ENCODE measurements around the gene CORO1C. TPM values are rescaled to one million over a fixed set of nuclear protein-coding genes. Genes with fewer than 3 reads are reported as not detected.
"Not testable (repeated sequence)": the region's sequence is repeated elsewhere in the genome, so short reads cannot be mapped to it uniquely, and the experiment has no call there.

CORO1C gene
- total RNA-seq (2014; rRNA removed; shearing (Covaris generic)) = 49.5 and 57.7 TPM in 2 replicates

DNA sequence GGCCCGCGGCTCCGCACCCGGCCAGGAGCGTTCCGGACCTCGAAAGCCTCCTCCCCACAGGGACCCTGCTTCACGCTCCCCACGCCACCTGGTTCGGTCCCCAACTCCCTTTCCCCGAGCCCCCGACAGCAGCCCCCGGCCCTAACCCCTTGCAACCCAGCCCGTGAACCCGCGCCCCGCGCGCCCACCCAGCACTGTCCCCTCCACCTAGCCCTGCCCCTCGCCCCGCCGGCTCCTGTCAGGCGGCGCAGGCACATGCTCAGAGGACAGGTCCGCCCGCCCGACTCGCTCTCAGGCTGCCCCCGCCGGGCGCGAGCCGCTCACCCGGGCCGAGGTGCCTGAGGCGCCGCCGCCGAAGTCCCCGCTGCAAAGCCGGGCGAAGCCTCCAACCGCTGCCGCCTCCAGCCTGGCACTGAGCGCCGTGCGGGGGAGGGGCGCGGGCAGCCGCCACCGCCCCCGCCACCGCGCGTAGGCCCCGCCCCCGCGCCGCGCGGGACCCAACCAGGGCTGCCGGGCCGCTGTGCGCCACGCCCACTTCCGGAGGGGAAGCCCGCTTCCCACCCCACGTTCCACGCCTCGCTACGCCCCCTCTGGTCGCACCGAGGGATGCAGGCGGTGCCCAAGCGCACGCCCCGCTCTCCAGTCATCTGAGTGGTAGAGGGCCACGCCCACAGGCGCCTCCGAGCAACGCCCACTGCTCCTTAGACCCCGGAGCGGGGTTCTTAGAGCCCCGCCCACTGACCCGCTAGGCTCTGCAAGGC is at the start of gene CORO1C:
TSS of gene CORO1C (minus strand) at position 414 of the 761 bp plus-strand sequence. CDS start 30,200 bp downstream, outside the sequence.
- peak; percentile 94 for DNase-seq (ENCODE audit: low spot score)

DNA sequence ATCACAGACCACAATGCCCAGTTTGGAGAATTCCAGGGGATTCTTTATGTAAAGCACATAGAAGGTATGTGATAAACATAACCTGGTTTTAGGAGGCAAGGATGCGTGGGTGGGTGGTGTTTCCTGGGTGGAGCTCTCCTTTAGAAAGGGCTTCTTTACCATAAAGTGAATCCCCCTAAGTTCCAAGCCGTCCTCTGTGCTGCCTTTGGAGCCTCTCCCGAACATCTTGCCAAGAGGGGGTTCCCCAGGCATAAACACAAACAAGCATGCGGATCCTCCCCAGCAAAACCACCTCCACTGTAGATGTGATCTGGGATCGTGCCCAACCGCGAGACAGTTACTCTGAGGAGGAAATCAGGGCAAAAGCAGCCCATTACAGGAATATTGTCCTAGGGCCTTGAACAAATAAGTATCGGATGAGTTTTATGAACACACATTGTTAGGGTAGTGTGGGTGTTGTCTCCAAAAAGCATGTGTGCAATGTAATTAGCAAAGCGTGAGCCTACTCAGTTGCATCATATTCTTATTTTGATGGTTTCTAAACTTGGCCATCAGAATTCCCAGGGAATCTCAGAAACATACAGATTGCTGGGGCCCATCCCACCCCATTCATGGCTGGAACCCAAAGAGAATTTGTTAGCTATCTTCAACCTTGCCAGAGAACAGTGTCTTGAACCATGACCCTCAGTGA is 48.8 kb upstream of the CORO1C start:
- no peak for DNase-seq (ENCODE audit: low spot score)

DNA sequence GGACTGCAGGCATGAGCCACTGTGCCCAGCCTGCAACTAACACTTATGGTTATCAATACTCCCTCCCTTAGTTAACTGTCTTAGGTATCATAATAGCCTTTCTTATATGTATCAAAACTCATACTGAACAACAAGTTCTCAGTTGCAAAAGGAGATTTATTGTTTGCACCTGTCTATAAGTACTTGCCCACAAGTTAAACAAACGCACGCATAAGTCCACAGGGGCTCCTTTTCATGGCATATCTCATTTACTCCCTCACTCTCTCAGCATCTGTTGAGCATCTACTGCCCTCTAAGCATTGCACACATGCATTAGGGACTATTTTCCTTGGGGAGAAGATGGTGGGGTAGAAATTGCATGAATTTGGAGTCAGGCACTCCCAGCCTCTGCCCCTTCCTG is 46.7 kb upstream of the CORO1C start:
- no peak for DNase-seq (ENCODE audit: low spot score)

DNA sequence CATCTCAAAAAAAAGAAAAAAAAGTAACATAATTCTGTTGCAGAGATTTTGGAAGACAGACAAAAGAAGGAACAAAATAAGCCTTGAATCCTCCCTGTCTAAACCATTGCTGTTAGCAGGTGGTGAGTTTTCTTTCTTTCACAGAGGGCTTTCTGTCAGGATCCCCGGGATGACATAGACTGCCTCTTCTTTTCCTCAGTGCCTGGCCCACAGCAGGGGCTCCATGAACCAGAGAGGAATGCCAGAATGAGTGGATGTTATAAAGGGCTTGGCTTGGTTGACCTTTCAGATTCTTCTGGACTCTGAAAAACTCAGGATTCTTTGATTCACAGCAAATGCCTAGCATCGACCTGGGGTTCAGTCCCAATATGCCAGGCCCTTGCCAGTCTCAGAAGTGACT is 45.8 kb upstream of the CORO1C start:
- DNase-seq (ENCODE audit: low spot score) = no peak

DNA sequence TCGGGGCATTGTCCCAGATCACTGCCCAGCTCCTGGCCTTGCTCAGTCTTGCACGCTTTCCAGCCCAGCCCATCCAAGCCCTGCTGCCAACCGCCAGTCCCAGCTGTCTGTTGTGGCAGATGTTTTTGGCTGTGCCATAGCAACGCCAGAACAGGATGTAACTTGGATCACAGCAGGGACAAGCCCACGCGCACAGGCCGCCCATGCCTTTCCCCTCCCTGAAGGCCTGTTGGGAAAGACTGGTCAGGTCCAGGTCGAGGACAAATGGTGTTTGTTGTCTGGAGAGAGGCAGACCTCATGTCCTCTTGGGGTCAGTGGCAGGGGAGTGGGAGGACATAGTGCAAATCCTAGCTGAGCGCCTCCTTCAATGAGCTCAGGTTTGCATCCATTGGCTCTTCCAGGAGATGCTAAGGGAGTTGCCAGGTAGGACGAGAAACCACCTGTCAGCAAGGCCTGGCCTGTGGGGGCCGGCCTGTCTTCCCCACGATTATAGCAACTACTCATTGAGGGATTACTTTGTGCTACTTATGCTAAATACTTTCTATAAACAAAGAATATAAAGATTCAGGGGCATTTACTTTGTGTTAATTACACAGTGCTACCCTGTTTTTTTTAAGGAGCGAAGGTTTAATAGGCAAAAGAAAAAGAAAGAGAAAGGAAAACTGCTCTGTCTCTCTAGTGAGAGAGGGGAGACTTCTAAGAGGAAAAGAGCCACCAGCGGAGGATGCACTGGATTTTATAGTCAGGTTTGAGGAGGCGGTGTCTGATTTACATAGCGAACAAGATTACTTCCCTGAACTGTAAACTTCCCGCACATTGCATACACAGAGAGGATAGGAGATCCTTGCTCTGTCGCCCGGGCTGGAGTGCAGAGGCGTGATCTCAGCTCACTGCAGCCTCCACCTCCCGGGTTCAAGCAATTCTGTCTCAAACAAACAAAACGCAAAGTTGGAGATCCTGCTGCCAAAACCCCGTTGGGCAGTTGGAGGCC is 42.8 kb upstream of the CORO1C start:
- peak; percentile 31 for DNase-seq (ENCODE audit: low spot score)

DNA sequence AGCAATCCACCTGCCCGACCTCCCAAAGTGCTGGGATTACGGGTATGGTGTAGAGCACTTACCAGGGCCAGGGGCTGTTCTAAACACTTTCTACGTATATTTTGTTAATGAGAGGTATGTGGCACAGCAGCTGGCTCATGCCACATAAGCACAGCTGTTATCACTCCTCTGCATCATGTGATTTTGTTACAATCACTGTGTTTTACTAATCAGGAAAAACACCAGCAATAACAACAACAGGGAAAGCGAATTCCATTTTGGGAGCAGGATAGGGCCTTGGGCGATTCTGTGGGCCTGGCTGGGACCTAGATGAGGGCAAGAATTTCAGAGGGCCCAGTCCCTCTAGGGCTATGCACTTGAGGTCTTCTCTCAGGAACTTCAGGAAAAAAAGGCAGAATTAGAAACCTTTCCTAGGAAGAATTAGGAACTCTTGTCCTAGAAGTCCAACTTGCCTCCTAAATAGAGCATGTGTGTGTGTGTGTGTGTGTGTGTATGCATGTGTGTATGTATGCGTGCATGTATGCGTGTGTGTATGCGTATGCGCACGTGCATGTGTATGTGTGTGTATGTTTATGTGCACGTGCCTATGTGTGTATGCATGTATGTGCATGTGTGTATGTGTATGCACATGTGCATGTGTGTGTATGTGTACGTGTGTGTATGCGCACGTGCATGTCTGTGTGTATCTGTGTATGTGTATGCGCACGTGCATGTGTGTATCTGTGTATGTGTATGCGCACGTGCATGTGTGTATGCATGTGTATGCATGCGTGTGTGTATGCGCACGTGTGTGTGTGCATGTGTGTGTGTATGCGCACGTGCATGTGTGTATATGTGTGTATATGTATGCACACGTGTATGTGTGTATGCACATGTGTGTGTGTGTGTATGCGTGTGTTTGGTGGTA is 41.8 kb upstream of the CORO1C start:
- DNase-seq (ENCODE audit: low spot score) = no peak

DNA sequence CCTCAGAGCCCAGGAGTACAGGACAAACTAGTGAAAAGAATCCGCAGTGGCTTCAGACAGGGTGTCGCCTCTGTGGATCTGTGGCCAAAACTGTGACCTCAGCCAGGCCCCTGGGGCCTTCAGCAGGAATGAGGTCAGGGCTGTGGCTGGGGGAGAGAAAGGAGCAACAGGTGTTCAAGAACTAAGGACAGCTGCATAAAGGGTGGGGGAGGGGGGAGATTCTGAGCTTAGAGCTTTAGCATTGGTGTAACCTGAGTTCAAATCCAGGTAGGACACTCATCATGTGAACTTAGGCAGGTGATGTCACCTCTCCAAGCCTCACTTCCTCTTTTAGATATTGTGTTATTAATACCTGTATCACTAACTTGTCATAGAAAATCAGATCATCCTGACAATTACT is 40.9 kb upstream of the CORO1C start:
- DNase-seq (ENCODE audit: low spot score) = no peak

DNA sequence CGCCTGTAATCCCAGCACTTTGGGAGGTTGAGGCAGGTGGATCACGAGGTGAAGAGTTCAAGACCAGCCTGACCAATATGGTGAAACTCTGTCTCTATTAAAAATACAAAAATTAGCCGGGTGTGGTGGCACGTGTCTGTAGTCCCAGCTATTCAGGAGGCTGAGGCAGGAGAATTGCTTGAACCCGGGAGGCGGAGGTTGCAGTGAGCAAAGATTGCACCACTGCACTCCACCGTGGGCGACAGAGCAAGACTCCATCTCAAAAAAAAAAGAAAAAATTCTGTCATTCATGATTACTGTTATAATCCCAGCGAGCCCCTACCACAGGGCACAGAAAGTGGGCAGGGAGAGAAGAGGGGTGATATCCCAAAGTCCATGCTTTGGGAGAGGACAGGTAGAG is 40.5 kb upstream of the CORO1C start:
- not testable (repeated sequence) for DNase-seq (ENCODE audit: low spot score)

DNA sequence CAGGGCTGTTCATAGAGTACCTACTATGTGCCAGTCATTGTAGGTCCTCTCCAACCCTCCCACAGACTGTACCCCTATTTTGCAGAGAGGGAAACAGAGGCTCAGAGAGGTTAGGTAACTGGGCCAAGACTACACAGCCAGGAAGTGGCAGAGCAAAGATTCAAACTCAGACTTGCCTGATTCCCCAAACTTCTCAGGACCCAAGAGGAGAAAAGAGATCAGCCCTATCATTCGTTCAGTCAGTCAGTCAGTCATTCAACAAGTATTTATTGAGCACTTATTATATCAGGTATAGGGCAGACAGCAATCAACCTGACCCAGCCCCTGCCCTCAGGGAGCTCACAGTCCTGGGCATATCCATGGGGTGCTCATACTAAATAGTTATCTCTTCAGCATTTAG is 39.6 kb upstream of the CORO1C start:
- DNase-seq (ENCODE audit: low spot score) = no peak

DNA sequence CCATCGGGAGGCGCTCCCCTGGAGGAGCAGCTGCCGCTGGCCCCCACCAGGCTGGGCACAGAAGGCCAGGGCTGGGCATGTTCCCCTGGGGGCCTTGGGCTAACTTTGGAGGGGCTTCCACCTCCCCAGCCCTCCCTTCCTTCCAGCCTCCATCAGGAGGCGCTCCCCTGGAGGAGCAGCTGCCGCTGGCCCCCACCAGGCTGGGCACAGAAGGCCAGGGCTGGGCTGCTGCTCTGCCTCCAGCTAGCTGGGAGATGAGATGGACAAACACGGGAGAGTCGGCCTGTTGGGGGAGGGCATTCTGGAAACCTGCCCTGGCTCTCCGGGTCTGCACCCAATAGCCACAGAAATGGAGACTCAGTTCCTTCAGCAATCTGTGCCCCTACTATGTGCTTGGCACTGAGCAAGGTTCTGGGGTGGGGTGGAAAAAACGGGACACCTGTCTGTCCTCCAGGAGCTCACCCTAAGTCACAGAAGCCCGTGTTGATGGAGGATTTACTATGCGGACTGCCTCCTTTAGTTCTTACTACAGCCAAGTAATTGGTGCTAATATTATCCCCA is 39.0 kb upstream of the CORO1C start:
- DNase-seq (ENCODE audit: low spot score) = no peak

DNA sequence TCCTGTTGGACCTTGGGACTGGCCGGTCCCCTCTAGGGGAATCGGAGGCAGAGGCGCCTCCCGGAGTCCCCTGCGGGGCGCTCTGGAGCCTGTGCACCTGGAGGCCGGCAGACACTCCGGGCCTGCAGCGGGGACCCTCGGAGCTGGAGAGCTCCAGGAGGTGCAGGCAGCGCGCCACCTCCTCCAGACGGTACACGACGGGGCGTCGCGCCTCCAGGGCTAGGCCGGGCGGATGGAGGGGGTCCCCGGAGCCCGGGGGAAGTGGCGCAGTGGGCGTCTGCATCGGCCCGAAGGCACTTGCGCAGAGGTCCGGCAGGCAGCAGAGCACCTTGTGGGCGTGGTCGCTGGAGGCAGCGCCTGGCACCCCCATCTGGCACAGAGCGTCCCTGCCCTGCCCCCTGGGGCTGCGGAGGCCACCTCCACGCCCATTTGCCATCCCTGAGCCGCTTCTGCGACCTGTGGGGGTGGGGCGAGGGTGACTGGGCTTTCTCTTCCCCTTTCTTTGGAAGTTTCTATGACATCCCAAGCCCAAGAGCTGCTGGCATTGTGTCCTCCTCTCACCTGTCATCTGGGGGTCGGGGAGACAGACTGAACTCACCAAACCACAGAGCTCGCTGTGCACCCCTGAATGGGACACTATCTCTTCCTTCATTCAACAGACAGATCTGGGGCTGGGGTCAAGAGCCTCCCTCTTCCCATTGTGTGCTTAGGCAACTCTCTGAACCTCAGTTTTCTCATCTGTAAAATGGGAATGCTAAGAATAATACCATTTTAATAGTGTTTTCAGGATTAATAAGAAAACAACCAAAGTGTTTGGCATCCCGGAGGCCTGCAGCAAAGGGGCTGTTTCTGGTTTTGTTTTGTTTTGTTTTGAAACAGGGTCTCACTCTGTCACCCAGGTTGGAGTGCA is 37.5 kb upstream of the CORO1C start:
- no peak for DNase-seq (ENCODE audit: low spot score)

DNA sequence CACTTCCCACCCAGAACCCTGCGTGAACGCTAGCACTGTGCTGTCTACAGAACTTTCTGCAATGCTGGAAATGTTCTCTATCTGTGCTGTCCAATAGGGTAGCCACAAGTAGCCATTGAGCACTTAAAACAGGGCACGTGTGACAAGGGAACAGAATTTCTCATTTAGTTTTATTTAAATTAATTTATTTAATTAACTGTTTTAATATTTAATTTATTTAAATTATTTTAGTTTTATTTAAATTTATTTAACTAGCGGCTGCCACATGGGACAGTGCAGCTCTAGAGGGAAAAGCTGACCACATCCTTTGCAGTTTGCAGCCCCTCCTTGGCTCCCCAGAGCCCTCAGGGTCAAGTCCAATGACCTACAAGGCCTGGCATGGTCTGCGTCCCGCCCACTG is 35.0 kb upstream of the CORO1C start:
- DNase-seq (ENCODE audit: low spot score) = no peak

DNA sequence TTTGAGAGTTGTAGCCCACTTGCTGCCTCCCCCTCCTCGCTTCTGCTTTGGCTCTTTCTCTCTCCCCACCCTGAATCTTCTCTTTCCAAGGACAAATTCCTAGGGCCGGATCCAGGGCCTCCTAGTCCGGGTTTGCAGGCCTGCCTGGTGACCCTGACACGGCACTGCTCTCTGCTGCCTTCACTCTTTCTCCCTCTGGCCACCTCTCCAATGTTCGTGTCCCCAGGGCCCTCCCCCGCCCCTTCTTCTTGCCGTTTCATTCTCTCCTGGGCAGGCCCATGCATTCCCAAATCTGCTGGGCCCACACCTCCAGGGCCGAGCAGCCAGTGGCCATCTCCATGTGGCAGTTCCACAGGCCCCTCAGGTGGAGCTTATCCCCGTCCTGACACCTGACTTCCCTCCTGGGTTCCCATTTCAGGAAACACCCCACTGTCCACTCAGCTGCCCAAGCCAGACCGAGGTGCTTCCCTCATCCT is 34.0 kb upstream of the CORO1C start:
- no peak for DNase-seq (ENCODE audit: low spot score)

DNA sequence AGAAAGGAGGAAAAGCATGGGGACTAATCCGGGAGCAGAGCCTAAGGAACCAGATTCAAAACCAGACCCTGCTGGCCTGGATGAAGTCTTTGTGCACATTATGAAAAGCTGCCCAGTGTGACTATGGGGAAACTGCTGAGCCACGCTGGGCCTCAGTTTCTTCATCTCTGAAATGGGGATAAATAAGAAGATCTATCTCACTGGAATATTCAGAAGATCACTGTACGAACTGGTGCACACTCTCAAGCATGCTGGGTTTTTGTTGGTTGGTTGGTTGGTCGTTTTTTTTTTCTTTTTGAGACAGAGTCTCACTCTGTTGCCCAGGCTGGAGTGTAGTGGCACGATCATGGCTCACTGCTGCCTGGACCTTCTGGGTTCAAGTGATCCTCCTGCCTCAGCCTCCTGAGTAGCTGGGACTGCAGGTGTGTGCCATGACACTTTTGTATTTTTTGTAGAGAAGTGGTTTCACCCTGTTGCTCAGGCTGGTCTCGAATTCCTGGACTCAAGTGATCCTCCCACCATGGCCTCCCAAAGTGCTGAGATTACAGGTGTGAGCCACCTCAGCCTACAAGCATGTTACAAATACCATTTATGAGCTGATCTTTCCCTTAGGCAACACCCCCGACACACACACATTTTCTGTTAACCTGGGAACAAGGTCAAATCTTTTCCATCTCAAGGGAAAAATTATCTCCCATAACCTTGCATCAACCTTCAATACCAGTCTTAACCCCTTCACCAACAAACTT is 33.4 kb upstream of the CORO1C start:
- DNase-seq (ENCODE audit: low spot score) = no peak

DNA sequence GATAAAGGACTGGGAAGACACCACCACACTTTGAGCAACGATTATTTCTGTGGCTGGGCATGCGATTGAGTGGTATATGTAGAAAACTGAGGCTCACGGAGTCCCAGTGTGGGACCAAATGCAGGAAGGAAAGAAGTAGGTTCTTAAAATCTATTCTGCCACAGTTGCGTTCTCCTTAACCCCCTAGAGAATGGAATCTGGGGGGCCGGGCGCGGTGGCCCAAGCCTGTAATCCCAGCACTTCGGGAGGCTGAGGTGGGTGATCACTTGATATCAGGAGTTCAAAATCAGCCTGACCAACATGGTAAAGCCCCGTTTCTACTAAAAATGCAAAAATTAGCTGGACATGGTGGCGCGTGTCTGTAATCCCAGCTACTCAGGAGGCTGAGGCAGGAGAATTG is 29.9 kb upstream of the CORO1C start:
- DNase-seq (ENCODE audit: low spot score) = no peak

DNA sequence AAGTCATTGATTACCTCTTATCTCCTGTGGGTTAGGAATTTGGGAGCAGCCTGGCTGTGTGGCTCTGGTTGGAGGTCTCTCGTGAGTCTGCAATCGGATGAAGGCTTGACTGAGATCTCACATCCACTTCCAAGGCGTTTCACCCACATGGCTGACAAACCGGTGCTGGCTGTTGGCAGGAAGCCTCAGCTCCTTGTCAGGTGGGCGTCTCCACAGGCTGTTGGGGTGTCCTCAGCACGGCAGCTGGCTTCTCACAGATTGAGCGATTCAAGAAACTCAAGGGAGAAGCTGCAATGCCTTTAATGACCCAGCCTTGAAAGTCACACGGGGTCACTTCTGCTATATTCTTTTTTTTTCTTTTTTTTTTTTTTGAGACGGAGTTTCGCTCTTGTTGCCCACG is 28.6 kb upstream of the CORO1C start:
- DNase-seq (ENCODE audit: low spot score) = no peak

DNA sequence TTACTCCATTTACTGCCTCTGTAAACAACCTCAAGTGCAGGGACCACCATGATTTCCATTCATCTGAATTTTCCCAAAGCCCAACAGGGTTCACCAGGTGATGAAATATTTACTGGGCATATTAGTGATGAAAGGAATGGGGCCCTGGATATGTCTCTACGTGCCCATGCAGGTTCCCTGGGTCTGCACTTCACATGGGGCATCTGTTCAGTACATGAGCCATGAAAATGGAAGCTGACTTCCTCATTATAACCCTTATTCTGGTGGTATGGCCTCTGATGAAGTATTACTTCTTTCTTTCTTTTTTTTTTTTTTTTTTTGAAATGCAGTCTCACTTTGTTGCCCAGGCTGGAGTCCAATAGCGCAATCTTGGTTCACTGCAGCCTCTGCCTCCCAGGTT is 26.5 kb upstream of the CORO1C start:
- DNase-seq (ENCODE audit: low spot score) = no peak

DNA sequence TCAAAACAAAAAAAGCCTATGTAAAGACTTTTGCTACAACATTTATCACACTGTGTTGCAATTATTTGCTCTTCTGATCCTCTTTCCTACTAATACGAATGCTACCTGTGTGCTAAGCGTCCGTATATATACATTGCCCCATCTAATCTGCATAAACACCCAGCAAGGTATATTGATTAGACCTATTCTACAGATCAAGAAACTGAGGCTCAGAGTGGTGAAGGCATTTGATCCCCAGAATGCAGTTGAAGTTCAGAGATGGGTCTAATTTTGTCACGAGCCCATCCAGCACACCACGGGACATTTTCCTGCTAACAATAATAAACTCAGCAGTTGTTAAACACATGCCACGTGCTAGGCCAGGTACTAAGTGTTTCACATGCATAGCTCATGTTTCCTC is 25.1 kb upstream of the CORO1C start:
- no peak for DNase-seq (ENCODE audit: low spot score)

DNA sequence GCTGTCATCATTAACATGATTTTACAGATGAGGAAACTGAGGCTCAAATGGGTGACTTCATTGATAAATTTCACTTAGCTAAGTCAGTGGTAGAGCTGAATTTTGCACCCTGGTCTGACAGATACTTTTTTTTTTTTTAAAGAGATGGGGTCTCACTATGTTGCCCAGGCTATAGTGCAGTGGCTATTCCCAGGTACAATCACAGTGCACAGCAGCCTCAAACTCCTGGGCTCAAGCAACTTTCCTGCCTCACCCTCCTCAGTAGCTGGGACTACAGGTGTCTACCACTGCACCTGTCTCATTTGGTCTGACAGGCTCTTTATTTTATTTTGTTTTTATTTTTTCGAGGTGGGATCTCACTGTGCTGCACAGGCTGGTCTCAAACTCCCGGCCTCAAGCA is 24.2 kb upstream of the CORO1C start:
- DNase-seq (ENCODE audit: low spot score) = no peak
